ENCODE results near the gene CRYAB.
A peak's percentile ranks its signal among the peaks of the same experiment; 100 is the strongest.

CRYAB gene, protein sequence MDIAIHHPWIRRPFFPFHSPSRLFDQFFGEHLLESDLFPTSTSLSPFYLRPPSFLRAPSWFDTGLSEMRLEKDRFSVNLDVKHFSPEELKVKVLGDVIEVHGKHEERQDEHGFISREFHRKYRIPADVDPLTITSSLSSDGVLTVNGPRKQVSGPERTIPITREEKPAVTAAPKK
- long read RNA-seq = 0 reads

DNA sequence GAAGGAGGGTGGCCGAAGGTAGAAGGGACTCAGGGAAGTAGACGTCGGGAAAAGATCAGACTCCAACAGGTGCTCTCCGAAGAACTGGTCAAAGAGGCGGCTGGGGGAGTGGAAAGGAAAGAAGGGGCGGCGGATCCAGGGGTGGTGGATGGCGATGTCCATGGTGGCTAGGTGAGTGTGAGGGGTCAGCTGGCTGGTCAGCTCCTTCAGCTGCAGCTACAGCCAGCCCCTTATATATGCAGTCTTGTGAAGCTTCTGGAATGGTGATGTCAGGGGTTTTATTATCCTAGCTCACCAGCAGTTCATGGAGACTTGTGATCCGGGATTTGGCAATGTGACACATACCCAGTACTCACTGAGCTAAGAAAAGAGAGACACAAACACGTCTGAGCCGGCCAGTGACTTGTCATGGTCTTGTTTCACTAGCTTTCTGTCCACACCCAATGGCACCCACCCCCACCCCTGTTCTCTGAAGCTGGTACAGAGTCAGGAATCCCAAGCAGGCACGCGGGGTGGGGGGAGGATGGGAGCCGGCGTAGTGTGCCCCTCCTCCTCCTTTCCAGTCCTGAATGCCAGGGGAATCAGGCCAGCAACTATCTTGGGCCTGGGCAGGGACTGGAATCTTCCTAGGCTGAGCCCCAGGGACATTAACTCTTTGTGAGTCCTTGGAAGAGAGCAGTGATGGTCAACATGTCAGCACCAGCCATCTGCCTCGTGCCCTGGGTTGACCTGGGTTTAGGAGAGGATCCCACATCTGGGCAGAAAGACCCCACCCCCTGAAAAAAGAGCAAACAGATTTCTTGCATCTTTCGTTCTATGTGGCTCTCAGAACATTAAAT is at the start of gene CRYAB:
Gene CRYAB, minus strand, starts transcription at position 208 of the 839 bp plus-strand sequence. Its CDS starts 46 bp downstream, at position 162.
- H3K27ac ChIP-seq (replicated peaks) = no peak within 1 kb of the TSS
- DNase-seq (ENCODE audit: low read depth in 1 of 2, low spot score in 1 of 2) = no peak

DNA sequence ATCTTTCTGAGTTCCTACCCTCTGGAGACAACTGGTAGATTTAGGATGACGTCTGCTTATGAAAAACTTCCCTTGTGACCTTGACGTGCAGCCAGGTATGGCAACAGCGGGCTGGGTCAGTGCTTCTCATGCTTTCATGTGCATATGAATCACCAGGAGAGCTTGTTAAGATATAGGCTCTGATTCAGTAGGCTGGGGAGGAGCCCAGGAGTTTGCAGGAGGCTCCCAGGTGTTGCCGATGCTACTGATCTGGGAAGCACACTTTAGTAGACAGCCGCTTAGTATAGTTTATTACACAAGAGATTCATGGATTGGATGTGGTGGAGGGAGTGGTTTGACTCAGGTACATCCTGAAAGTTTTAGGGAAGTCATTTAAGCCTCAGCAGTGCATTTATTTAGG is 49.3 kb upstream of the CRYAB start:
- DNase-seq (ENCODE audit: low read depth in 1 of 2, low spot score in 1 of 2) = no peak
- Histone ChIP-seq H3K4me3 (replicated peaks; ENCODE audit: insufficient read depth, low read length) (no peak overlapping the region), H3K27me3 (ENCODE audit: insufficient read depth, poor library complexity, severe bottlenecking) (no peaks in the 10 kb centered on the region), H3K27ac (replicated peaks) (no peak overlapping the region)
- TF ChIP-seq POLR2AphosphoS5 (IDR thresholded peaks at IDR 0.05; ENCODE audit: low read depth) (no peak), SPI1 (IDR thresholded peaks at IDR 0.05; ENCODE audit: borderline replicate concordance, low read depth) (0 out of 2 replicates have a peak, but pooled peaks have one; percentile 4), GABPA (IDR thresholded peaks at IDR 0.05; ENCODE audit: low read depth) (no peak)

More for the DNA sequence above, at the start of gene CRYAB:
- H3K4me3 ChIP-seq (replicated peaks; ENCODE audit: insufficient read depth, low read length) = no peak within 1 kb of the TSS
- H3K27me3 ChIP-seq (ENCODE audit: insufficient read depth, poor library complexity, severe bottlenecking) = peaks cover 7% of the 10 kb centered on the region
- TF ChIP-seq, protein P1, sequence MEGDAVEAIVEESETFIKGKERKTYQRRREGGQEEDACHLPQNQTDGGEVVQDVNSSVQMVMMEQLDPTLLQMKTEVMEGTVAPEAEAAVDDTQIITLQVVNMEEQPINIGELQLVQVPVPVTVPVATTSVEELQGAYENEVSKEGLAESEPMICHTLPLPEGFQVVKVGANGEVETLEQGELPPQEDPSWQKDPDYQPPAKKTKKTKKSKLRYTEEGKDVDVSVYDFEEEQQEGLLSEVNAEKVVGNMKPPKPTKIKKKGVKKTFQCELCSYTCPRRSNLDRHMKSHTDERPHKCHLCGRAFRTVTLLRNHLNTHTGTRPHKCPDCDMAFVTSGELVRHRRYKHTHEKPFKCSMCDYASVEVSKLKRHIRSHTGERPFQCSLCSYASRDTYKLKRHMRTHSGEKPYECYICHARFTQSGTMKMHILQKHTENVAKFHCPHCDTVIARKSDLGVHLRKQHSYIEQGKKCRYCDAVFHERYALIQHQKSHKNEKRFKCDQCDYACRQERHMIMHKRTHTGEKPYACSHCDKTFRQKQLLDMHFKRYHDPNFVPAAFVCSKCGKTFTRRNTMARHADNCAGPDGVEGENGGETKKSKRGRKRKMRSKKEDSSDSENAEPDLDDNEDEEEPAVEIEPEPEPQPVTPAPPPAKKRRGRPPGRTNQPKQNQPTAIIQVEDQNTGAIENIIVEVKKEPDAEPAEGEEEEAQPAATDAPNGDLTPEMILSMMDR (IDR thresholded peaks at IDR 0.05; ENCODE audit: insufficient read depth, low read length) = no peak
- TF ChIP-seq GABPA (IDR thresholded peaks at IDR 0.05; ENCODE audit: low read depth) (no peak), SPI1 (IDR thresholded peaks at IDR 0.05; ENCODE audit: borderline replicate concordance, low read depth) (no peak), POLR2AphosphoS5 (IDR thresholded peaks at IDR 0.05; ENCODE audit: low read depth) (no peak)
- TF ChIP-seq, protein P2, sequence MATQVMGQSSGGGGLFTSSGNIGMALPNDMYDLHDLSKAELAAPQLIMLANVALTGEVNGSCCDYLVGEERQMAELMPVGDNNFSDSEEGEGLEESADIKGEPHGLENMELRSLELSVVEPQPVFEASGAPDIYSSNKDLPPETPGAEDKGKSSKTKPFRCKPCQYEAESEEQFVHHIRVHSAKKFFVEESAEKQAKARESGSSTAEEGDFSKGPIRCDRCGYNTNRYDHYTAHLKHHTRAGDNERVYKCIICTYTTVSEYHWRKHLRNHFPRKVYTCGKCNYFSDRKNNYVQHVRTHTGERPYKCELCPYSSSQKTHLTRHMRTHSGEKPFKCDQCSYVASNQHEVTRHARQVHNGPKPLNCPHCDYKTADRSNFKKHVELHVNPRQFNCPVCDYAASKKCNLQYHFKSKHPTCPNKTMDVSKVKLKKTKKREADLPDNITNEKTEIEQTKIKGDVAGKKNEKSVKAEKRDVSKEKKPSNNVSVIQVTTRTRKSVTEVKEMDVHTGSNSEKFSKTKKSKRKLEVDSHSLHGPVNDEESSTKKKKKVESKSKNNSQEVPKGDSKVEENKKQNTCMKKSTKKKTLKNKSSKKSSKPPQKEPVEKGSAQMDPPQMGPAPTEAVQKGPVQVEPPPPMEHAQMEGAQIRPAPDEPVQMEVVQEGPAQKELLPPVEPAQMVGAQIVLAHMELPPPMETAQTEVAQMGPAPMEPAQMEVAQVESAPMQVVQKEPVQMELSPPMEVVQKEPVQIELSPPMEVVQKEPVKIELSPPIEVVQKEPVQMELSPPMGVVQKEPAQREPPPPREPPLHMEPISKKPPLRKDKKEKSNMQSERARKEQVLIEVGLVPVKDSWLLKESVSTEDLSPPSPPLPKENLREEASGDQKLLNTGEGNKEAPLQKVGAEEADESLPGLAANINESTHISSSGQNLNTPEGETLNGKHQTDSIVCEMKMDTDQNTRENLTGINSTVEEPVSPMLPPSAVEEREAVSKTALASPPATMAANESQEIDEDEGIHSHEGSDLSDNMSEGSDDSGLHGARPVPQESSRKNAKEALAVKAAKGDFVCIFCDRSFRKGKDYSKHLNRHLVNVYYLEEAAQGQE (IDR thresholded peaks at IDR 0.05; ENCODE audit: insufficient replicate concordance, low read depth) = no peak

DNA sequence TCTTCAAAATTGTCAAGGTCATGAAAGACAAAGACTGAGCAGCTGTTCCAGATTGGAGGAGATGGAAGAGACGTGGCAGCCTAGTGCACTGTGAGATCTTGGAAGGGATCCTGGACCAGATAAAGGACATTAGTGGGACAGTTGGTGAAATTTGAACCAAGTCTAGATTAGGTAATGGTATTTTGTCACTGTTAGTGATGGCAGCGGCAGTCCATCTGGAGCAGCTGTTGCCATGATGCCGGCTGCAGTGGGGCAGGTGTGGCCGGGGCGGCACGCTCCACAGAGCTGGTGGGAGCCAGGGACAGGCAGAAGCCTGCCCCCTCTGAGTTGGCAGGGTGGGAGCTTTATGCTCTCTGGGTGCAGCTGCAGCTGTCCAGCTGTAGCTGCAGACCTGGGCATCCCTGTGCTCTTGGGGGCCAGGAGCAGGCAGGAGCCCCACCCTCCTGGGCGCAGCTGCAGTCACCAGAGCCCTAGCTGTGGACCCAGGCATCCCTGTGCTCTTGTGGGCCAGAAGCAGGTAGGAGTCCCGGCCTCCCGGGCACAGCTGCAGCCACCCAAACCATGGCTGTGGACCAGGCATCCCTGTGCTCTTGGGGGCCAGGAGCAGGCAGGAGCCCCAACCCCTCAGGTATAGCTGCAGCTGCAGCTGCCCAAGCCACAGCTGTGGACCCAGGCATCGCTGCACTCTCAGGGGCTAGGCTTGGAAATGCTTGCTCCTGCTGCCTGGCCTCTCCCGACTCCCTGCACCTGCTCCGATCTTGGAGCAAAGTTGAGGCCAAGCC is 46.3 kb upstream of the CRYAB start:
- TF ChIP-seq, protein P2 (IDR thresholded peaks at IDR 0.05; ENCODE audit: insufficient replicate concordance, low read depth) = no peak
- TF ChIP-seq SPI1 (IDR thresholded peaks at IDR 0.05; ENCODE audit: borderline replicate concordance, low read depth) (no peak), GABPA (IDR thresholded peaks at IDR 0.05; ENCODE audit: low read depth) (no peak), POLR2AphosphoS5 (IDR thresholded peaks at IDR 0.05; ENCODE audit: low read depth) (no peak)
- TF ChIP-seq, protein P1 (IDR thresholded peaks at IDR 0.05; ENCODE audit: insufficient read depth, low read length) = no peak

More for the DNA sequence above, 46.3 kb upstream of the CRYAB start:
- Histone ChIP-seq H3K27me3 (ENCODE audit: insufficient read depth, poor library complexity, severe bottlenecking) (no peaks in the 10 kb centered on the region), H3K27ac (replicated peaks) (no peak overlapping the region), H3K4me3 (replicated peaks; ENCODE audit: insufficient read depth, low read length) (no peak overlapping the region)
- no peak for DNase-seq (ENCODE audit: low read depth in 1 of 2, low spot score in 1 of 2)
